ENCODE measurements around the gene ERC2. TPM values are rescaled to one million over a fixed set of nuclear protein-coding genes. Genes with fewer than 3 reads are reported as not detected.

Gene ERC2
- polyA plus RNA-seq, 1 experiment = 0.07 TPM

GRCh38 chr3:55558316-55558715 lies 910.0 kb downstream of the ERC2 start:
- ChIA-PET POLR2A (no interaction called here), CTCF (no interaction called here)
- no peak overlapping the region for H3K4me3 ChIP-seq (ENCODE audit: low read depth, low read length)
- H3K27ac ChIP-seq (ENCODE audit: low read depth, low read length) = no peak overlapping the region
- no peak for DNase-seq (ENCODE audit: low read depth, low spot score)
- H3K27me3 ChIP-seq (ENCODE audit: control insufficient read depth, insufficient read depth, low read length) = peaks cover 4% of the 10 kb centered on the region
- no peak for TF ChIP-seq CTCF (IDR thresholded peaks at IDR 0.05; ENCODE audit: low read depth, low read length)
- no peaks in the 10 kb centered on the region for H3K9me3 ChIP-seq (ENCODE audit: control insufficient read depth, insufficient read depth, low read length)

GRCh38 chr3:55557549-55557948 lies 910.7 kb downstream of the ERC2 start:
- Histone ChIP-seq H3K9me3 (ENCODE audit: control insufficient read depth, insufficient read depth, low read length) (no peaks in the 10 kb centered on the region), H3K27ac (ENCODE audit: low read depth, low read length) (no peak overlapping the region), H3K4me3 (ENCODE audit: low read depth, low read length) (no peak overlapping the region), H3K27me3 (ENCODE audit: control insufficient read depth, insufficient read depth, low read length) (peaks cover 4% of the 10 kb centered on the region)
- ChIA-PET POLR2A (no interaction called here), CTCF (no interaction called here)
- no peak for TF ChIP-seq CTCF (IDR thresholded peaks at IDR 0.05; ENCODE audit: low read depth, low read length)
- no peak for DNase-seq (ENCODE audit: low read depth, low spot score)

- no peak overlapping the region for H3K27ac ChIP-seq (ENCODE audit: low read depth, low read length)
- DNase-seq (ENCODE audit: low read depth, low spot score) = no peak
- H3K27me3 ChIP-seq (ENCODE audit: control insufficient read depth, insufficient read depth, low read length) = peaks cover 4% of the 10 kb centered on the region
- no peak overlapping the region for H3K4me3 ChIP-seq (ENCODE audit: low read depth, low read length)
- ChIA-PET POLR2A (interaction anchor here (0.5 to 0.6 kb wide), 2 partner anchors 204 to 1160 kb away, joined by 3 to 5 read pairs; no protein-coding TSS in a partner anchor), CTCF (interaction anchor here (0.5 kb wide), 1 partner anchor 8 kb away, joined by 4 read pairs; no protein-coding TSS in a partner anchor)
- TF ChIP-seq CTCF (IDR thresholded peaks at IDR 0.05; ENCODE audit: low read depth, low read length) = no peak
- H3K9me3 ChIP-seq (ENCODE audit: control insufficient read depth, insufficient read depth, low read length) = no peaks in the 10 kb centered on the region
These were observed 911.4 kb downstream of the ERC2 start for GRCh38 chr3:55556619-55557537.

- POLR2A ChIA-PET = interaction anchor here (0.5 kb wide), 1 partner anchor 1161 kb away, joined by 5 read pairs; no protein-coding TSS in a partner anchor
- Histone ChIP-seq H3K27me3 (ENCODE audit: control insufficient read depth, insufficient read depth, low read length) (peaks cover 4% of the 10 kb centered on the region), H3K9me3 (ENCODE audit: control insufficient read depth, insufficient read depth, low read length) (no peaks in the 10 kb centered on the region), H3K27ac (ENCODE audit: low read depth, low read length) (no peak overlapping the region), H3K4me3 (ENCODE audit: low read depth, low read length) (no peak overlapping the region)
- DNase-seq (ENCODE audit: low read depth, low spot score) = no peak
- CTCF ChIA-PET = interaction anchor here (0.6 kb wide), 1 partner anchor 40 kb away, joined by 9 read pairs; no protein-coding TSS in a partner anchor
- TF ChIP-seq CTCF (IDR thresholded peaks at IDR 0.05; ENCODE audit: low read depth, low read length) = no peak
These were observed 912.2 kb downstream of the ERC2 start for GRCh38 chr3:55555873-55556618.
